ENCODE data around the gene TP63.

The TP63 gene

DNA sequence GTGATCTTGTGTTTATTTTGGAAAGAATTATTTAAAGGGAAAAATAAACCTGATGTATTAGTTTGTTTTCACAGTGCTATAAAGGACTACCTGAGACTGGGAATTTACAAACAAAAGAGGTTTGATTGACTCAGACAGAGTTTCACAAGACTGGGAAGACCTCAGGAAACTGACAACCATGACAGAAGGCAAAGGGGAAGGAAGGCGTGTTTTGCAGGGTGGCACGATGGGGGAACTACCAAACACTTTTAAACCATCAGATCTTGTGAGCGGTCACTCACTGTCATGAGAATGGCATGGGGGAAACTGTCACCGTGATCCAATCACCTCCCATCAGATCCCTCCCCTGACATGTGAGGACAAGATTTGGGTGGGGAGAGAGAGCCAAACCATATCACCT lies 87.0 kb downstream of the TP63 start:
- H3K4me3 ChIP-seq (replicated peaks; ENCODE audit: low read depth, low read length), result no peak overlapping the region
- no peak for DNase-seq (ENCODE audit: low read depth)
- TF ChIP-seq, protein P1, sequence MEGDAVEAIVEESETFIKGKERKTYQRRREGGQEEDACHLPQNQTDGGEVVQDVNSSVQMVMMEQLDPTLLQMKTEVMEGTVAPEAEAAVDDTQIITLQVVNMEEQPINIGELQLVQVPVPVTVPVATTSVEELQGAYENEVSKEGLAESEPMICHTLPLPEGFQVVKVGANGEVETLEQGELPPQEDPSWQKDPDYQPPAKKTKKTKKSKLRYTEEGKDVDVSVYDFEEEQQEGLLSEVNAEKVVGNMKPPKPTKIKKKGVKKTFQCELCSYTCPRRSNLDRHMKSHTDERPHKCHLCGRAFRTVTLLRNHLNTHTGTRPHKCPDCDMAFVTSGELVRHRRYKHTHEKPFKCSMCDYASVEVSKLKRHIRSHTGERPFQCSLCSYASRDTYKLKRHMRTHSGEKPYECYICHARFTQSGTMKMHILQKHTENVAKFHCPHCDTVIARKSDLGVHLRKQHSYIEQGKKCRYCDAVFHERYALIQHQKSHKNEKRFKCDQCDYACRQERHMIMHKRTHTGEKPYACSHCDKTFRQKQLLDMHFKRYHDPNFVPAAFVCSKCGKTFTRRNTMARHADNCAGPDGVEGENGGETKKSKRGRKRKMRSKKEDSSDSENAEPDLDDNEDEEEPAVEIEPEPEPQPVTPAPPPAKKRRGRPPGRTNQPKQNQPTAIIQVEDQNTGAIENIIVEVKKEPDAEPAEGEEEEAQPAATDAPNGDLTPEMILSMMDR (IDR thresholded peaks at IDR 0.05; ENCODE audit: low read length, missing control alignments), result no peak

DNA sequence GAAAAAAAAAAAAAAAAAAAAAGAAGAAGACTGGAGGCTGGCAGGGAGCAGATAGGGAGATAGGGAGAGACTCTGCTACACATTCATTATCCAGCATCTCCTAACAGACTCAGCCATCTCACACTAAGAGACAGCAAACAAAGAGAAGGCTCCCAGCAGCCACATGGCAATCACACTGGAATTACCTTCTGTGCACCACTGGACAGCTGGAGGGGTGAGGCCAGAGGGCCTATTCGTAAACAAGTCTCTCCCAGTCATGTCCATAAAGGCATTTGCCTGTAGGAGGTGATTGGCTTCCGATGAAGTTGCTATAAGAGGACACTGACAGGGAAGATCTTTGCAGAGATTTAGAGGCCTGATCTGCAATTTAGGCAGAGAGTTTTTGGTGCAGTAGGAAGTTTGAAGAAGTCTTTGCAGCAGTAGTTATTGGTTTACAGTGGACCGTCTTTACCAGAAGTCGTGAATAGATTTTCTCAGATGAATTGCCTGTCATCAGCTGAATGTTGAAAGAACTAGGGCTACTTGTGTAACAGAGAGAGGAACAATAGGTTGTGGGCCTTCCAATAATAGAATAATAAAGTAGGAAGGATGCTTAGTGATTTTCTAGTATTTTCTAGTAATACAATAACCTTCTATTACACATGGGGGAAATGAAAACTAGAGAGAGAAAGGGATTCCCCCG lies 89.7 kb downstream of the TP63 start:
- TF ChIP-seq, protein P1 (IDR thresholded peaks at IDR 0.05; ENCODE audit: low read length, missing control alignments), result no peak
- H3K4me3 ChIP-seq (replicated peaks; ENCODE audit: low read depth, low read length), result no peak overlapping the region
- DNase-seq (ENCODE audit: low read depth), result peak; percentile 22

GRCh38 chr3:189721873-189722665 lies 90.9 kb downstream of the TP63 start:
- TF ChIP-seq, protein P1 (IDR thresholded peaks at IDR 0.05; ENCODE audit: low read length, missing control alignments), result no peak
- no peak overlapping the region for H3K4me3 ChIP-seq (replicated peaks; ENCODE audit: low read depth, low read length)
- no peak for DNase-seq (ENCODE audit: low read depth)

DNA sequence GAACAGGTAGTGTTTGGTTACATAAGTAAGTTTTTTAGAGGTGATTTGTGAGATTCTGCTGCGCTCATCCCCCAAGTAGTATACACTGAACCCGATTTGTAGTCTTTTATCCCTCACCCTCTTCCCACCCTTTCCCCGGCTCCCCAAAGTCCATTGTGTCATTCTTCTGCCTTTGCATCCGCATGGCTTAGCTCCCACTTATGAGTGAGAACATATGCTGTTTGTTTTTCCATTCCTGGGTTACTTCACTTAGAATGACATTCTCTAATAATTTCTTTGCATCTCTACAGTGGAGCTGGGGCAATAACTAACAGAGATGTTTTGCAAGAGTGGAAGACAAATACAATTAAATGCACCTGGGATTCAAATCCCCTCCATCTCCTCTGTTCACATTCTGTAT lies 93.2 kb downstream of the TP63 start:
- no peak overlapping the region for H3K4me3 ChIP-seq (replicated peaks; ENCODE audit: low read depth, low read length)
- TF ChIP-seq, protein P1 (IDR thresholded peaks at IDR 0.05; ENCODE audit: low read length, missing control alignments), result no peak
- DNase-seq (ENCODE audit: low read depth), result peak; percentile 36

DNA sequence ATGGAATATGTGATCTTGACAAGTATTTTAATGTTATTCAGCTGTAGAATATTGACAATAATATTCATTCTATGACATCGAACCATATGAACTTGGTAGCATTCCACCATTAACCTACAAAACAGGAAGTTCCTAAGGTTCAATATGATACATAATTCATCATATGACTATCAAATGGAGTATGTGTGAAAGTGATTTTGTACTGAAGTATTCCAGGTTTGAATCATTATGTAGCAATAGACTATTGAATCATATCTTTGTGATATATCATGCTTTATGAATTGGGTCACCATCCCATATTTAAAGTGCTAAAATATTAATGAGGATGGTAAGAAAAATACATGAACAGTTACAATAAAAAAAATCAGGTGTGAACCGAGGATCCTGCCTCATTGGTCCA lies 95.1 kb downstream of the TP63 start:
- no peak for DNase-seq (ENCODE audit: low read depth)
- TF ChIP-seq, protein P1 (IDR thresholded peaks at IDR 0.05; ENCODE audit: low read length, missing control alignments), result no peak
- no peak overlapping the region for H3K4me3 ChIP-seq (replicated peaks; ENCODE audit: low read depth, low read length)

- no peak for DNase-seq (ENCODE audit: low read depth)
- H3K4me3 ChIP-seq (replicated peaks; ENCODE audit: low read depth, low read length), result no peak overlapping the region
- TF ChIP-seq, protein P1 (IDR thresholded peaks at IDR 0.05; ENCODE audit: low read length, missing control alignments), result no peak
Observed at GRCh38 chr3:189727158-189727557, 96.0 kb downstream of the TP63 start.

Data from fibroblast of pulmonary artery (primary cell).